Peyer's patch (tissue), 4 donors: Measurements from ENCODE around the gene RPS21. TPM values are rescaled to one million over a fixed set of nuclear protein-coding genes. Genes with fewer than 3 reads are reported as not detected.
A peak's percentile ranks its signal among the peaks of the same experiment; 100 is the strongest.

Source experiments
- DNase-seq, 3 donors: peaks; one replicate each; pipeline ENCODE4 v3.0.0-alpha.2; 2017 to 2019
- H3K27ac ChIP-seq, 4 donors: fragments of 200-600 bp; sonication (generic); one replicate each; pipeline ENCODE4 v1.5.1; 2016 to 2019
- H3K27me3 ChIP-seq, 2 donors: fragments of 200-600 bp; sonication (generic); one replicate each; pipeline ENCODE4 v1.5.1; 2019
- H3K36me3 ChIP-seq, 3 donors: fragments of 200-600 bp; sonication (generic); one replicate each; pipeline ENCODE4 v1.5.1; 2016 to 2019
- H3K4me1 ChIP-seq, 4 donors: fragments of 200-600 bp; sonication (generic); one replicate each; pipeline ENCODE4 v1.5.1; 2016 to 2019
- H3K4me3 ChIP-seq, 4 donors: fragments of 200-600 bp; sonication (generic); 1 replicate in 3 of 4; 2 replicates in 1 of 4; pipeline ENCODE4 v1.5.1; 2016 to 2019; ENCODE audit warnings: mild to moderate bottlenecking in 1 of 4
- H3K9me3 ChIP-seq, 4 donors: fragments of 200-600 bp; sonication (generic); one replicate each; pipeline ENCODE4 v1.5.1; 2016 to 2019; ENCODE audit warnings: mild to moderate bottlenecking in 1 of 4
- CTCF ChIP-seq, 6 experiments: fragments of 450-650 bp in 4 of 6; fragments of 200-600 bp in 2 of 6; sonication (generic) in 1 of 6; IDR thresholded peaks; one replicate each; pipeline ENCODE4 v1.5.1; 2017 to 2019; ENCODE audit warnings: antibody characterized with exemption in 6 of 6, mild to moderate bottlenecking in 3 of 6, moderate library complexity in 1 of 6
- POLR2A ChIP-seq, 2 donors: fragments of 450-650 bp; IDR thresholded peaks; one replicate each; pipeline ENCODE4 v1.5.1; 2017; ENCODE audit warnings: antibody characterized with exemption in 2 of 2, mild to moderate bottlenecking in 2 of 2, moderate library complexity in 2 of 2
- total RNA-seq, 4 donors: library from RNA; depleted of rRNA; stranded (reverse); fragments of >200 nt; gene quantifications; one replicate each; pipeline ENCODE4 v1.1.0, GENCODE V29; 2016

Gene RPS21
- total RNA-seq, 4 donors from 2014 or later: 507 to 769 (median 622) TPM

DNA sequence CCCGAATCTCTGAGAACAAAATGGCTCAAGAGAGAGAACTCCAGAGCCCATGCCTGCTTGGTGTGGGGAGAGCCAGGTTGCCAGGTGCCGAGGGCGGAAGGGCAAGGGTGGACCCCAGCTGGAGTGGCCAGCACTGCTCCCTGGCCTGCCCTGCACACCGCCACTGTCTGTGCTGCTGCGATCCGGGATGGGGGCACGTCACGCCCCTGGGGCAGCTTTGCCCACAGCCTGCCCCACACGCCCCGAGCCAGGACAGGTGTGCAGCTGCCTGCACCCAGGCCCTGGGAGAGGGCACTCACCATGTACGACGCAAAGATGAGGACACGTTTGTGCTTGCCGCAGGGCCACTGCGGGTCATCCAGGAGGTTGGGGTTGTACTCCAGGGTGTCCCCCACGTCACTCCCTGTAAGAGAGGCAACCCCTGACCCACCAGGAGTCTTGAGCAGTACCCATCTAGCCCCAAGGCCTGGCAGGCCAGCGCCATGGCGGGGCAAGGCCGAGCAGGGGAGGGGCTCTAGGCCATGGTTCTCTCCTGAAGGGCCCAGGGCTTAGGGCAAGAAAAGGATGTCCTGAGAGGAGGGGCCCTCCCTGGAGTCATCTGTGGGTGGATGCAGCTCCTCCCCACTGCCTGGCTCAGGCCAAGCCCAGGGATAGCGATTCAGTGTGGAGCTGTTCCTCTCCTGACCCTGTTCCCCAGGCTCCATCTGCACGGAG, 5.9 kb downstream of the RPS21 start:
- TF ChIP-seq CTCF (IDR thresholded peaks at IDR 0.05): no peak
- TF ChIP-seq POLR2A (IDR thresholded peaks at IDR 0.05): no peak

GRCh38 chr20:62393335-62393665, 6.4 kb downstream of the RPS21 start:
- Histone ChIP-seq H3K9me3 (no peaks in the 10 kb centered on the region), H3K27ac (no peak overlapping the region), H3K4me1 (peaks cover 0 to 2% (median 1%) of the 10 kb centered on the region in 4 donors), H3K4me3 (no peak overlapping the region), H3K36me3 (peaks cover 0 to 29% (median 0%) of the 10 kb centered on the region in 3 donors), H3K27me3 (no peaks in the 10 kb centered on the region)
- DNase-seq: no peak
- TF ChIP-seq CTCF (IDR thresholded peaks at IDR 0.05) (no peak), POLR2A (IDR thresholded peaks at IDR 0.05) (no peak)

More for the DNA sequence above, 5.9 kb downstream of the RPS21 start:
- Histone ChIP-seq H3K27ac (no peak overlapping the region), H3K4me1 (peaks cover 0 to 8% (median 6%) of the 10 kb centered on the region in 4 donors), H3K9me3 (no peaks in the 10 kb centered on the region), H3K4me3 (no peak overlapping the region), H3K36me3 (peaks cover 0 to 30% (median 0%) of the 10 kb centered on the region in 3 donors), H3K27me3 (no peaks in the 10 kb centered on the region)
- no peak for DNase-seq

- Histone ChIP-seq H3K27me3 (no peaks in the 10 kb centered on the region), H3K27ac (no peak overlapping the region)
- no peak for DNase-seq
Observed at GRCh38 chr20:62393830-62394229, 6.9 kb downstream of the RPS21 start.

GRCh38 chr20:62394248-62395245, 7.6 kb downstream of the RPS21 start:
- no peaks in the 10 kb centered on the region for H3K27me3 ChIP-seq
- H3K4me3 ChIP-seq: no peak overlapping the region
- TF ChIP-seq POLR2A (IDR thresholded peaks at IDR 0.05): no peak
- TF ChIP-seq CTCF (IDR thresholded peaks at IDR 0.05): no peak
- H3K27ac ChIP-seq: no peak overlapping the region
- peaks cover 0 to 18% (median 0%) of the 10 kb centered on the region in 3 donors for H3K36me3 ChIP-seq
- no peaks in the 10 kb centered on the region for H3K4me1 ChIP-seq
- H3K9me3 ChIP-seq: no peaks in the 10 kb centered on the region
- DNase-seq: no peak

More at GRCh38 chr20:62393830-62394229, 6.9 kb downstream of the RPS21 start:
- Histone ChIP-seq H3K36me3 (peaks cover 0 to 24% (median 0%) of the 10 kb centered on the region in 3 donors), H3K9me3 (no peaks in the 10 kb centered on the region), H3K4me1 (no peaks in the 10 kb centered on the region), H3K4me3 (no peak overlapping the region)
- TF ChIP-seq CTCF (IDR thresholded peaks at IDR 0.05) (no peak), POLR2A (IDR thresholded peaks at IDR 0.05) (no peak)

GRCh38 chr20:62395311-62396242, 8.7 kb downstream of the RPS21 start:
- peaks cover 0 to 18% (median 0%) of the 10 kb centered on the region in 3 donors for H3K36me3 ChIP-seq
- TF ChIP-seq CTCF (IDR thresholded peaks at IDR 0.05) (peak in 2 of 6 experiments; percentile 17 to 32), POLR2A (IDR thresholded peaks at IDR 0.05) (no peak)
- no peaks in the 10 kb centered on the region for H3K4me1 ChIP-seq
- DNase-seq: no peak
- no peaks in the 10 kb centered on the region for H3K9me3 ChIP-seq
- H3K27me3 ChIP-seq: no peaks in the 10 kb centered on the region
- H3K4me3 ChIP-seq: no peak overlapping the region
- no peak overlapping the region for H3K27ac ChIP-seq
